GM12878 (cell line): ENCODE data around the gene PCGF1.

Source experiments
- ATF3 ChIP-seq: IDR thresholded peaks from 2 replicates; pipeline ENCODE4 v1.6.1; 2011; ENCODE audit warnings: low read depth, mild to moderate bottlenecking, low read length, moderate library complexity, borderline replicate concordance; ENCODE audit errors: extremely low read depth
- CTCF ChIP-seq, 3 experiments: IDR thresholded peaks in 2 of 3; conservative IDR thresholded peaks in 1 of 3; 2 replicates each; pipeline ENCODE4 v1.5.1; 2011; ENCODE audit warnings: low read depth in 3 of 3, low read length in 3 of 3, mild to moderate bottlenecking in 3 of 3, control low read depth in 2 of 3, moderate library complexity in 2 of 3, inconsistent platforms in 1 of 3, mixed read lengths in 1 of 3; ENCODE audit not compliant: control insufficient read depth in 2 of 3, insufficient read depth in 1 of 3; ENCODE audit errors: extremely low read depth in 1 of 3
- EP300 ChIP-seq, 2 experiments: fragments of 150-350 bp in 1 of 2; IDR thresholded peaks; 2 replicates each; pipeline ENCODE4 v1.6.1; 2011 to 2012; ENCODE audit warnings: low read depth in 2 of 2, low read length in 2 of 2, borderline replicate concordance in 1 of 2, improper control_type of control experiment in 1 of 2, inconsistent platforms in 1 of 2; ENCODE audit not compliant: control insufficient read depth in 1 of 2
- FOXM1 ChIP-seq: IDR thresholded peaks from 2 replicates; pipeline ENCODE4 v1.6.1; 2012; ENCODE audit warnings: low read depth, mild to moderate bottlenecking, inconsistent platforms, low read length, moderate library complexity
- NFIC ChIP-seq: IDR thresholded peaks from 2 replicates; pipeline ENCODE4 v1.6.1; 2012; ENCODE audit warnings: low read depth, mild to moderate bottlenecking, inconsistent platforms, low read length, moderate library complexity
- NRF1 ChIP-seq: conservative IDR thresholded peaks from 2 replicates; pipeline ENCODE4 v1.6.1; 2011; ENCODE audit warnings: mild to moderate bottlenecking, low read depth, low read length, improper control_type of control experiment
- PBX3 ChIP-seq: IDR thresholded peaks from 2 replicates; pipeline ENCODE4 v1.6.1; 2011; ENCODE audit warnings: mild to moderate bottlenecking, low read depth, low read length, moderate library complexity; ENCODE audit not compliant: insufficient replicate concordance
- POLR2AphosphoS5 ChIP-seq: IDR thresholded peaks from 2 replicates; pipeline ENCODE4 v1.6.1; 2011; ENCODE audit warnings: mild to moderate bottlenecking, low read length, inconsistent platforms
- REST ChIP-seq: IDR thresholded peaks from 2 replicates; pipeline ENCODE4 v1.6.1; 2012; ENCODE audit warnings: mild to moderate bottlenecking, low read depth, low read length
- SMAD1 ChIP-seq: fragments of 450-650 bp; IDR thresholded peaks from 2 replicates; pipeline ENCODE4 v1.6.1; 2018; ENCODE audit warnings: mild to moderate bottlenecking, low read depth; ENCODE audit not compliant: partially characterized antibody
- ZNF274 ChIP-seq: IDR thresholded peaks from one replicate; pipeline ENCODE4 v1.8.0; 2011; ENCODE audit not compliant: insufficient read length, insufficient read depth
- ZNF592 ChIP-seq: fragments of 450-650 bp; IDR thresholded peaks from 2 replicates; pipeline ENCODE4 v1.6.1; 2017; ENCODE audit warnings: mild to moderate bottlenecking, moderate library complexity
- ZZZ3 ChIP-seq: IDR thresholded peaks from 2 replicates; pipeline ENCODE4 v1.6.1; 2011; ENCODE audit warnings: low read depth; ENCODE audit not compliant: control insufficient read depth, insufficient read length

GRCh38 chr2:74486141-74486540 lies 21.4 kb downstream of the PCGF1 start:
- TF ChIP-seq POLR2AphosphoS5 (no peak), CTCF (IDR thresholded peaks at IDR 0.05 in 2 of 3, conservative IDR thresholded peaks at IDR 0.05 in 1 of 3; ENCODE audit: control insufficient read depth in 2 of 3, extremely low read depth in 1 of 3, insufficient read depth in 1 of 3, low read depth in 3 of 3, low read length in 3 of 3) (no peak), ZNF274 (no peak), SMAD1 (no peak), ZZZ3 (no peak), REST (no peak), ZNF592 (no peak), EP300 (IDR thresholded peaks at IDR 0.05; ENCODE audit: borderline replicate concordance in 1 of 2, control insufficient read depth in 1 of 2, low read depth in 2 of 2, low read length in 2 of 2) (no peak), NFIC (no peak), ATF3 (no peak), FOXM1 (no peak), NRF1 (no peak), PBX3 (no peak)
